HG03378 (cell line): Measurements from ENCODE around the gene NOS1AP.
"Not testable (repeated sequence)": the region's sequence is repeated elsewhere in the genome, so short reads cannot be mapped to it uniquely, and the experiment has no call there.

Experiments
- ATAC-seq: cut with Tn5 transposase; IDR thresholded peaks from one replicate; pipeline ENCODE4 v1.9.1; 2021; ENCODE audit warnings: mild to moderate bottlenecking, moderate library complexity; ENCODE audit not compliant: unreplicated experiment

Gene NOS1AP

GRCh38 chr1:162056579-162056978 is 12.9 kb upstream of the NOS1AP start:
- no peak for ATAC-seq

- no peak for ATAC-seq
These were observed 9.8 kb upstream of the NOS1AP start for GRCh38 chr1:162059721-162060120.

- no peak for ATAC-seq
These were observed 9.2 kb upstream of the NOS1AP start for GRCh38 chr1:162060314-162060713.

GRCh38 chr1:162062542-162063015 is 6.9 kb upstream of the NOS1AP start:
- ATAC-seq, result no peak

- ATAC-seq, result no peak
These were observed 4.5 kb upstream of the NOS1AP start for GRCh38 chr1:162065016-162065415.

- ATAC-seq, result not testable (repeated sequence)
These were observed 2.7 kb upstream of the NOS1AP start for GRCh38 chr1:162066836-162067235.

- ATAC-seq, result no peak
These were observed 2.0 kb upstream of the NOS1AP start for GRCh38 chr1:162067466-162067865.

- no peak for ATAC-seq
These were observed 1.2 kb upstream of the NOS1AP start for GRCh38 chr1:162068301-162068700.

- ATAC-seq, result no peak
These were observed 730 bp downstream of the NOS1AP start for GRCh38 chr1:162070094-162070748.

GRCh38 chr1:162070825-162071224 is 1.3 kb downstream of the NOS1AP start:
- ATAC-seq, result no peak

GRCh38 chr1:162072740-162073139 is 3.2 kb downstream of the NOS1AP start:
- ATAC-seq, result no peak

- ATAC-seq, result no peak
These were observed 5.0 kb downstream of the NOS1AP start for GRCh38 chr1:162074276-162075005.

- no peak for ATAC-seq
These were observed 6.4 kb downstream of the NOS1AP start for GRCh38 chr1:162075862-162076261.

- ATAC-seq, result no peak
These were observed 8.3 kb downstream of the NOS1AP start for GRCh38 chr1:162077648-162078299.

GRCh38 chr1:162079030-162079429 is 9.5 kb downstream of the NOS1AP start:
- no peak for ATAC-seq

- no peak for ATAC-seq
These were observed 11.1 kb downstream of the NOS1AP start for GRCh38 chr1:162080472-162081015.

- no peak for ATAC-seq
These were observed 11.8 kb downstream of the NOS1AP start for GRCh38 chr1:162081316-162081715.

GRCh38 chr1:162082080-162082479 is 12.6 kb downstream of the NOS1AP start:
- not testable (repeated sequence) for ATAC-seq

- no peak for ATAC-seq
These were observed 13.8 kb downstream of the NOS1AP start for GRCh38 chr1:162083273-162083672.

- no peak for ATAC-seq
These were observed 16.5 kb downstream of the NOS1AP start for GRCh38 chr1:162085991-162086390.

GRCh38 chr1:162087111-162087510 is 17.6 kb downstream of the NOS1AP start:
- no peak for ATAC-seq

- ATAC-seq, result no peak
These were observed 18.1 kb downstream of the NOS1AP start for GRCh38 chr1:162087574-162087973.
